Myocyte (in vitro differentiated cells): Measurements from ENCODE around the gene TANC2. TPM values are rescaled to one million over a fixed set of nuclear protein-coding genes. Genes with fewer than 3 reads are reported as not detected.

Experiments used
- DNase-seq: peaks from one replicate; pipeline ENCODE4 v3.0.0-alpha.2; 2012; ENCODE audit warnings: low read depth
- microRNA counts: library from miRNA; unstranded; fragments of <30 nt; microRNA quantifications from one replicate; lab custom pipeline; 2016
- microRNA-seq: library from miRNA; unstranded; fragments of <30 nt; microRNA quantifications from one replicate; pipeline ENCODE4, GENCODE V29; 2016
- total RNA-seq: library from RNA; depleted of rRNA; stranded (reverse); fragments of >200 nt; gene quantifications from 2 replicates; pipeline ENCODE4 v1.2.3, GENCODE V29; 2014

The TANC2 gene
- total RNA-seq, 1 donor from 2014 or later, result 21.4 TPM

DNA sequence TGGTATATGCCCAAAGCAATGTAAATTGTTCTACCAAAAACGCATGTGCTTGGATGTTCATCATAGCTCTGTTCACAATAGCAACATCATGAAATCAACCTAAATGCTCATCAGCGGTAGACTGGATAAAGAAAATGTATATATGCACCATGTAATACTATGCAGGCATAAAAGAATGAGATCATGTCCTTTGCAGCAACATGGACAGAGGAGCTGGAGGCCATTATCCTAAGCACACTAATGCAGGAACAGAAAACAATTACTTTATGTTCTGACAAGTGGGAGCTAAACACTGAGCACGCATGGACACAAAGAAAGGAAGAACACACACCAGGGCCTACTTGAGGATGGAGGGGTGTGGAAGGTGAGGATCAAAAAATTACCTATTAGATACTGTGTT is 33.7 kb downstream of the TANC2 start:
- no peak for DNase-seq

DNA sequence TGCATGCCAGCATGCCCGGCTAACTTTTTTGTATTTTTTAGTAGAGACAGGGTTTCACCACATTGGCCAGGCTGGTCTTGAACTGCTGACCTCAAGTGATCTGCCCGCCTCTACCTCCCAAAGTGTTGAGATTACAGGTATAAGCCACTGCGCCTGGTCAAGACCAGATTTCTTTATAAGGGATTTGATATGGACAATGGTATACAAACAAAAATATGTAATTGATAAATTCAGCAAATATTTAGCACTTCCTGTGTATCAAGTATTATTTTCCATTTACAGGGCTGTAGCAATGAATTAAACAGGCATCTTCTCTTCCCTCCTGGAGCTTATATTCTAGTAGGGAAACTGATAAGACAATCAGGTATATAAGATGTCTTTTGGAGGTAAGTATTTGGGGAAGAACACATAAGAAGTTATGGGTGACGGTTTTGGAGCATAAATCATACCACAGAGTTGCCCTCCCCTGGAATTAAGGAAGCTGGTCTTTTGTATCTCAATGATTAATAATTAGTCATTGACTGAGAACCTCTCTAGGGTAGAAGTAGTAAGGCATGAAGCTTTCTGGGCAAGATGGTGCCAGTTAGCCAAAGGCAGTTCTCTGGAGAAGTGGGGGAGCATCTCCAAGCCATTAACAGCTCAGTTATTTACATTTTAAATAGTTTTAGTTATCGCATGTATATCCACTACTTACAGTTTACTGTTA is 35.8 kb downstream of the TANC2 start:
- DNase-seq, result no peak

DNA sequence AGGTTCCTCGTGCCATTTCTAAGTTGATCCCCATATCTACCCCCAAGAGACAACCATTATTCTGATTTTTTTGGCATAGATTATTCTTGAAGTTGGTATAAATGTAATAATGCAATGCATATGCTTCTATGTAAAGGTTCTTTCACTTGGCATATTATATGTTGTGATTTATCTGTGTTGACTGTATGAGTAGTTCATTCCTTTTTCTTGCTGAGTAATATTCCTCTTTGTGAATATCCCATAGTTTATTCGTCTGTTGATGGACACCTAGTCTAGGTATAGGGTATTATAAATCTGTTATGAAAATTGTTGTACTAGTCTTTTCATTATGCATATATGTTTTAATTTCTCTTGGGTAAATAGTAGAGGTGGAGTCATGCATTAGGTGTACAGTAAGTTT is 36.6 kb downstream of the TANC2 start:
- no peak for DNase-seq

DNA sequence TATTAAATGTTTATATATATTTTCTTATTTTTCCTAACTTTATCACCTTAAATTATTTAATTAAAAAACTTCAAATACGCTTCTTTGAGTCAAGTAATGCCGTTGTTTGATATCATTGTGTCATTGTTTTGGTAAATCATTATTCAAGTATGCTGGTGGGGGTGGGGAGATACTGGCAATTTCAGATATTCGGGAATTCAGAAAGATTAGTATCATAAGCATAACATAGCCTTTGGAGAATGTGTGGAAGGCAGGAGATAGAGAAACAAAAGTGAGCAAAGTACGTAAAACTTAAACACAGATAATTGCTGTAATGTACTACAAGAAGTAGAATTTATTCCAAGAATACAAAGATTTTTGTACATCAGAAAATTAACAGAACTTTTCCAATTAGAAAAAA is 49.8 kb downstream of the TANC2 start:
- DNase-seq, result no peak

MicroRNA genes within 50 kb of the gene (microRNA counts, 767-probe panel; counts per million panel counts)
- microRNA hsa-miR-633 (lab: Ali Mortazavi, UCI), result not detected

Small RNAs within 50 kb of the gene (microRNA-seq; reads per million reads assigned to microRNA genes)
- gene MIR633, result not detected

Other genes starting within 250 kb of the TANC2 start
- gene MARCHF10, start 157.9 kb upstream of the TANC2 start, total RNA-seq, result 0.47 TPM in 1 of 2 replicates, not detected in the other